Prostate gland (tissue), 2 donors: ENCODE data around the gene APBB1IP.

Experiments
- CTCF ChIP-seq, 4 experiments: fragments of 200-600 bp in 2 of 4; fragments of 450-650 bp in 2 of 4; sonication (generic) in 2 of 4; IDR thresholded peaks; 1 replicate in 3 of 4; 2 replicates in 1 of 4; pipeline ENCODE4 v1.5.1; 2016 to 2019; ENCODE audit warnings: antibody characterized with exemption in 4 of 4, mild to moderate bottlenecking in 2 of 4, moderate library complexity in 2 of 4
- POLR2A ChIP-seq: fragments of 450-650 bp; IDR thresholded peaks from one replicate; pipeline ENCODE4 v1.6.1; 2016; ENCODE audit warnings: antibody characterized with exemption, mild to moderate bottlenecking
- POLR2AphosphoS5 ChIP-seq: sonication (generic); formaldehyde crosslinking; IDR thresholded peaks from one replicate; pipeline ENCODE4 v1.6.1; 2017; ENCODE audit warnings: antibody characterized with exemption

GRCh38 chr10:26520575-26520974 is 82.4 kb downstream of the APBB1IP start:
- TF ChIP-seq CTCF (IDR thresholded peaks at IDR 0.05), result no peak
- TF ChIP-seq POLR2A, result no peak
- no peak for TF ChIP-seq POLR2AphosphoS5
